IMR-90 (cell line): ENCODE measurements around the gene SLAMF1. TPM values are rescaled to one million over a fixed set of nuclear protein-coding genes. Genes with fewer than 3 reads are reported as not detected.

Experiments
- ATAC-seq: fragments of 200-7000 bp; cut with Tn5 transposase; 2 replicates; pipeline ENCODE4 v1.9.1; 2020; ENCODE audit warnings: low read depth, mild to moderate bottlenecking, moderate library complexity
- BruUV-seq: library from RNA; stranded (reverse); fragments of 400-500 nt; replicated peaks from 2 replicates; lab custom pipeline; 2021; lab: Mats Ljungman, UMichigan
- CTCF ChIA-PET: fragments of 300-600 bp; formaldehyde crosslinking; extraction: SDS; loops from one replicate; lab custom pipeline; 2021; ENCODE audit warnings: antibody characterized with exemption; lab: Yijun Ruan, JAX
- POLR2A ChIA-PET: fragments of 300-600 bp; sonication (Branson Sonifier 250); formaldehyde crosslinking; loops from one replicate; lab custom pipeline; 2022; ENCODE audit warnings: antibody characterized with exemption; ENCODE audit not compliant: unreplicated experiment; lab: Charles Lee
- DNase-seq: peaks from one replicate; pipeline ENCODE4 v3.0.0; 2013
- H2AFZ ChIP-seq: replicated peaks from 2 replicates; pipeline ENCODE3; 2013; ENCODE audit warnings: low read length, mild to moderate bottlenecking; ENCODE audit not compliant: poor library complexity
- H2AK5ac ChIP-seq: 2 replicates; pipeline ENCODE4 v1.6.1; 2013; ENCODE audit warnings: low read depth, low read length, inconsistent platforms
- H2AK9ac ChIP-seq: replicated peaks from 2 replicates; pipeline ENCODE3; 2013; ENCODE audit warnings: mild to moderate bottlenecking, low read depth, low read length, moderate library complexity; ENCODE audit not compliant: poor library complexity
- H2BK120ac ChIP-seq: 2 replicates; pipeline ENCODE4 v1.6.1; 2013; ENCODE audit warnings: low read depth, low read length, inconsistent platforms
- H2BK15ac ChIP-seq: 3 replicates; pipeline ENCODE4 v1.6.1; 2013; ENCODE audit warnings: low read depth, low read length, inconsistent platforms
- H2BK20ac ChIP-seq: 2 replicates; pipeline ENCODE4 v1.6.1; 2013; ENCODE audit warnings: low read depth, mild to moderate bottlenecking, inconsistent platforms, low read length, moderate library complexity
- H2BK5ac ChIP-seq: 2 replicates; pipeline ENCODE4 v1.6.1; 2013; ENCODE audit warnings: mild to moderate bottlenecking, low read depth, low read length, inconsistent platforms; ENCODE audit not compliant: poor library complexity, severe bottlenecking
- H3K14ac ChIP-seq: replicated peaks from 2 replicates; pipeline ENCODE4 v1.6.1; 2013; ENCODE audit warnings: low read depth, low read length, inconsistent platforms
- H3K18ac ChIP-seq: 2 replicates; pipeline ENCODE4 v1.6.1; 2013; ENCODE audit warnings: low read depth, low read length, control low read depth
- H3K23ac ChIP-seq: 2 replicates; pipeline ENCODE4 v1.6.1; 2013; ENCODE audit warnings: low read depth, low read length, inconsistent platforms
- H3K27ac ChIP-seq: 2 replicates; pipeline ENCODE4 v1.5.1; 2013; ENCODE audit warnings: mild to moderate bottlenecking, control low read depth, low read length; ENCODE audit not compliant: insufficient read depth
- H3K27me3 ChIP-seq: 2 replicates; pipeline ENCODE4 v1.6.1; 2013; ENCODE audit warnings: low read length; ENCODE audit not compliant: control insufficient read depth, insufficient read depth
- H3K36me3 ChIP-seq: 2 replicates; pipeline ENCODE4 v1.6.1; 2013; ENCODE audit warnings: low read length, mixed read lengths; ENCODE audit not compliant: control insufficient read depth, insufficient read depth
- H3K4ac ChIP-seq: 2 replicates; pipeline ENCODE4 v1.6.1; 2013; ENCODE audit warnings: low read depth, low read length, inconsistent platforms
- H3K4me1 ChIP-seq: 2 replicates; pipeline ENCODE4 v1.6.1; 2013; ENCODE audit warnings: low read length, mixed read lengths; ENCODE audit not compliant: control insufficient read depth, insufficient read depth
- H3K4me2 ChIP-seq: 2 replicates; pipeline ENCODE4 v1.6.1; 2013; ENCODE audit warnings: low read depth, mild to moderate bottlenecking, control low read depth, low read length, moderate library complexity
- H3K4me3 ChIP-seq: 2 replicates; pipeline ENCODE4 v1.5.1; 2013; ENCODE audit warnings: low read depth, mild to moderate bottlenecking, control low read depth, low read length, moderate library complexity; ENCODE audit not compliant: insufficient read depth
- H3K56ac ChIP-seq: 2 replicates; pipeline ENCODE4 v1.6.1; 2013; ENCODE audit warnings: low read length, inconsistent platforms; ENCODE audit not compliant: insufficient read depth; ENCODE audit errors: extremely low read depth
- H3K79me1 ChIP-seq, 2 experiments: 2 replicates each; pipeline ENCODE4 v1.6.1; 2013; ENCODE audit warnings: low read length in 2 of 2, inconsistent platforms in 1 of 2, low read depth in 1 of 2
- H3K9ac ChIP-seq: 2 replicates; pipeline ENCODE4 v1.6.1; 2013; ENCODE audit warnings: low read depth, low read length, control low read depth
- H3K9me1 ChIP-seq: 2 replicates; pipeline ENCODE4 v1.6.1; 2013; ENCODE audit warnings: low read length, inconsistent platforms; ENCODE audit not compliant: insufficient read depth
- H3K9me3 ChIP-seq: 2 replicates; pipeline ENCODE4 v1.6.1; 2013; ENCODE audit warnings: low read length; ENCODE audit not compliant: control insufficient read depth, insufficient read depth
- H4K20me1 ChIP-seq: 2 replicates; pipeline ENCODE4 v1.6.1; 2013; ENCODE audit warnings: low read length, inconsistent platforms; ENCODE audit not compliant: insufficient read depth
- H4K5ac ChIP-seq: 2 replicates; pipeline ENCODE4 v1.6.1; 2013; ENCODE audit warnings: mild to moderate bottlenecking, low read depth, low read length, control low read depth
- H4K8ac ChIP-seq, 2 experiments: 2 replicates each; pipeline ENCODE4 v1.6.1; 2013; ENCODE audit warnings: low read depth in 2 of 2, low read length in 2 of 2, control low read depth in 1 of 2, inconsistent platforms in 1 of 2
- H4K91ac ChIP-seq: 2 replicates; pipeline ENCODE4 v1.6.1; 2013; ENCODE audit warnings: low read depth, low read length, inconsistent platforms; ENCODE audit not compliant: insufficient read depth
- BHLHE40 ChIP-seq: fragments of 150-350 bp; IDR thresholded peaks from 2 replicates; pipeline ENCODE4 v1.6.1; 2016; ENCODE audit warnings: mild to moderate bottlenecking, low read depth, low read length
- CEBPB ChIP-seq: IDR thresholded peaks from 2 replicates; pipeline ENCODE4 v1.6.1; 2012; ENCODE audit warnings: low read depth, low read length, improper control_type of control experiment
- CHD1 ChIP-seq: IDR thresholded peaks from 2 replicates; pipeline ENCODE4 v1.6.1; 2012; ENCODE audit warnings: low read depth, low read length, improper control_type of control experiment
- FOS ChIP-seq: fragments of 150-350 bp; IDR thresholded peaks from 2 replicates; pipeline ENCODE4 v1.6.1; 2016; ENCODE audit warnings: low read depth, low read length
- MAFK ChIP-seq: IDR thresholded peaks from 2 replicates; pipeline ENCODE4 v1.6.1; 2012; ENCODE audit warnings: low read depth, low read length, improper control_type of control experiment
- MAZ ChIP-seq: IDR thresholded peaks from 2 replicates; pipeline ENCODE4 v1.6.1; 2012; ENCODE audit warnings: low read depth, mild to moderate bottlenecking, low read length, improper control_type of control experiment, moderate library complexity, borderline replicate concordance
- MXI1 ChIP-seq: IDR thresholded peaks from 2 replicates; pipeline ENCODE4 v1.6.1; 2012; ENCODE audit warnings: low read depth, mild to moderate bottlenecking, low read length, moderate library complexity, borderline replicate concordance
- NFE2L2 ChIP-seq: fragments of 150-350 bp; IDR thresholded peaks from 2 replicates; pipeline ENCODE4 v1.6.1; 2016; ENCODE audit warnings: low read depth, mild to moderate bottlenecking, low read length
- POLR2A ChIP-seq: IDR thresholded peaks from 2 replicates; pipeline ENCODE4 v1.6.1; 2012; ENCODE audit warnings: mild to moderate bottlenecking, low read depth, low read length
- RAD21 ChIP-seq: IDR thresholded peaks from 2 replicates; pipeline ENCODE4 v1.6.1; 2012; ENCODE audit warnings: low read length, improper control_type of control experiment
- RCOR1 ChIP-seq: IDR thresholded peaks from 2 replicates; pipeline ENCODE4 v1.6.1; 2012; ENCODE audit warnings: mild to moderate bottlenecking, low read length, improper control_type of control experiment; ENCODE audit not compliant: insufficient replicate concordance
- RFX5 ChIP-seq: IDR thresholded peaks from 2 replicates; pipeline ENCODE4 v1.8.0; 2012; ENCODE audit warnings: low read depth, mild to moderate bottlenecking, low read length, moderate library complexity
- SMC3 ChIP-seq: fragments of 150-350 bp; IDR thresholded peaks from 2 replicates; pipeline ENCODE4 v1.6.1; 2016; ENCODE audit warnings: low read depth, mild to moderate bottlenecking, antibody characterized with exemption, low read length, moderate library complexity
- WGBS, 2 experiments: methylation state at CpG; one replicate each; pipeline versions ENCODE4 v1.1.5 to v1.1.7; 2013; ENCODE audit warnings: missing lambda C conversion rate in 2 of 2; ENCODE audit not compliant: insufficient read length in 1 of 2; ENCODE audit errors: extremely low coverage in 2 of 2; 5-methylcytosine and 5-hydroxymethylcytosine counted together
- dilution Hi-C: fragments of 300-500 bp; cut with HindIII; formaldehyde crosslinking; loops from one replicate; pipeline ENCODE4 v1.14.3; 2018; ENCODE audit warnings: low sequenced_read_pairs; ENCODE audit not compliant: unreplicated experiment
- in situ Hi-C: fragments of 300-500 bp; cut with MboI; formaldehyde crosslinking; loops from 3 replicates; pipeline ENCODE4 v1.14.3; 2019; ENCODE audit warnings: low sequenced_read_pairs, inconsistent platforms, mixed read lengths
- intact Hi-C: fragments of 100-400 bp; cut with micrococcal nuclease; formaldehyde crosslinking; loops from 2 replicates; pipeline ENCODE4 v1.10.0; 2022
- polyA plus RNA-seq, 3 experiments: library from polyadenylated mRNA; depleted of rRNA; stranded (reverse); fragments of >200 nt; gene quantifications; 2 replicates each; pipeline ENCODE4 v1.2.3, GENCODE V29; 2012; ENCODE audit warnings: low replicate concordance in 1 of 3
- total RNA-seq: library from RNA; depleted of rRNA; stranded (reverse); fragments of >200 nt; gene quantifications from 2 replicates; pipeline ENCODE4 v1.2.3, GENCODE V29; 2012
- TF ChIP-seq, protein P1 (sequence below): fragments of 150-350 bp; IDR thresholded peaks from 2 replicates; pipeline ENCODE4 v1.6.1; 2016; ENCODE audit warnings: low read depth, mild to moderate bottlenecking, low read length, moderate library complexity, borderline replicate concordance
- TF ChIP-seq, protein P2 (sequence below): fragments of 150-350 bp; IDR thresholded peaks from 2 replicates; pipeline ENCODE4 v1.6.1; 2017; ENCODE audit warnings: mild to moderate bottlenecking, antibody characterized with exemption, low read length, low read depth

Gene SLAMF1
- total and polyA plus RNA-seq, 2 of the 4 experiments (the other 2 are of a cell fraction) = not detected

DNA sequence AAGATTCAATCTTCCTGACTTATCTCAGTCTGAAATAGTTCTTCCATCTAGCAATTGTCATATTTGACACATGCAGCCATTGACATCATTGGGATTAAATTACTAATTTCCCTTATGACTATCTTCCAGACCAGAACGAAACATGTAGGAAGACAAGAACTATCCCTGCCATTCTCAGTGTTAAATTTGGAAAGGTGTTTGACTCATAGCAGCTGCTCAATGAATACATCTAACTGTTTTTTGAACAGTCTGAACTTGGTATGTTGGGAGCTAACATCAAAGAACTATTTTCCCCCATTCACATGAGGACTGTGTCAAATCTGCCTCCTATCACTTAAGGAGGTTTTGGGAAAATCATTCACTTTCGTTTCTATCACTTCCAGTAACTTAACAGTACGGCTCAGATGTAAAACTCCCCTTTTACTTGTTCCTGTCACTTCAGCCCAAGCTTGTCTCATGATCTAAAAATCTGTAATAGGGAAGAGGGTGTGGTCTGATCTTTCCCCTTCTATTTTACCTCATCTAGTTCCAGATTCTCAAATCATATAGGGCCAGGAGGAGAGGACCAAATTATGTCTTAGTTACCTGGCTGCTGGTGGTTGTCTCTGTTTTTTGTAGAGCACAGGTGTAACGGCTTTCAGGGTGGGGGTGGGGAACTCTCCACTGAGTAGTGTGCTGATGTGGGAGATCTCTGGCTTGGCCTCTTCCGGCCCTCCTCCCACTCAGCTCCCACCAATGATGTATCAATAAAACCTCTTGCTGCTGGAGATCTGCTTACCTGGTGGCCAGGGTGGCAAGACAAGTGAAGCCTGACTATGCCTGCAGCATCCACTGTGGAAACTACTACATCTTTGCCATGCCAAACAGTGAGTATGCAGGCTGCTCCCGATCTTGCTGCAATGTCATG, 26.2 kb upstream of the SLAMF1 start:
- ATAC-seq = no peak
- in situ Hi-C loops = loop anchor here (10.0 kb wide), 1 partner anchor 62 kb away; the partner anchor contains the start of gene SLAMF7
- TF ChIP-seq RFX5 (no peak), MXI1 (no peak), RCOR1 (no peak), MAFK (no peak), RAD21 (no peak), SMC3 (no peak), BHLHE40 (no peak), MAZ (no peak), FOS (no peak), POLR2A (no peak), CEBPB (no peak), CHD1 (no peak), NFE2L2 (no peak)
- TF ChIP-seq, protein P1, sequence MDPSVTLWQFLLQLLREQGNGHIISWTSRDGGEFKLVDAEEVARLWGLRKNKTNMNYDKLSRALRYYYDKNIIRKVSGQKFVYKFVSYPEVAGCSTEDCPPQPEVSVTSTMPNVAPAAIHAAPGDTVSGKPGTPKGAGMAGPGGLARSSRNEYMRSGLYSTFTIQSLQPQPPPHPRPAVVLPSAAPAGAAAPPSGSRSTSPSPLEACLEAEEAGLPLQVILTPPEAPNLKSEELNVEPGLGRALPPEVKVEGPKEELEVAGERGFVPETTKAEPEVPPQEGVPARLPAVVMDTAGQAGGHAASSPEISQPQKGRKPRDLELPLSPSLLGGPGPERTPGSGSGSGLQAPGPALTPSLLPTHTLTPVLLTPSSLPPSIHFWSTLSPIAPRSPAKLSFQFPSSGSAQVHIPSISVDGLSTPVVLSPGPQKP = no peak
- TF ChIP-seq, protein P2, sequence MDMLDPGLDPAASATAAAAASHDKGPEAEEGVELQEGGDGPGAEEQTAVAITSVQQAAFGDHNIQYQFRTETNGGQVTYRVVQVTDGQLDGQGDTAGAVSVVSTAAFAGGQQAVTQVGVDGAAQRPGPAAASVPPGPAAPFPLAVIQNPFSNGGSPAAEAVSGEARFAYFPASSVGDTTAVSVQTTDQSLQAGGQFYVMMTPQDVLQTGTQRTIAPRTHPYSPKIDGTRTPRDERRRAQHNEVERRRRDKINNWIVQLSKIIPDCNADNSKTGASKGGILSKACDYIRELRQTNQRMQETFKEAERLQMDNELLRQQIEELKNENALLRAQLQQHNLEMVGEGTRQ = no peak

More for the DNA sequence above, 26.2 kb upstream of the SLAMF1 start:
- H2BK5ac ChIP-seq = no peak overlapping the region
- no peaks in the 10 kb centered on the region for H4K20me1 ChIP-seq
- H3K23ac ChIP-seq = no peak overlapping the region
- no peak overlapping the region for H2AFZ ChIP-seq
- no CpG with 5 or more reads among the region's 6 CpGs for WGBS, 2 experiments
- H3K27me3 ChIP-seq = no peaks in the 10 kb centered on the region
- no peak overlapping the region for H4K5ac ChIP-seq
- no peak overlapping the region for H3K4me2 ChIP-seq
- no peaks in the 10 kb centered on the region for H3K9me3 ChIP-seq
- CTCF ChIA-PET = no interaction called here
- no peaks in the 10 kb centered on the region for H3K4me1 ChIP-seq
- no peak overlapping the region for H3K56ac ChIP-seq
- H3K14ac ChIP-seq = no peak overlapping the region
- no peak overlapping the region for H3K4me3 ChIP-seq
- H3K79me1 ChIP-seq = no peaks in the 10 kb centered on the region
- H3K18ac ChIP-seq = no peak overlapping the region
- no TSS peak for BruUV-seq
- H2BK20ac ChIP-seq = no peak overlapping the region
- intact Hi-C loops (no loop called here), dilution Hi-C loops (no loop called here)
- H3K9me1 ChIP-seq = no peaks in the 10 kb centered on the region
- H2BK15ac ChIP-seq = no peak overlapping the region
- no peaks in the 10 kb centered on the region for H3K36me3 ChIP-seq
- H4K91ac ChIP-seq = no peak overlapping the region
- no peak overlapping the region for H2BK120ac ChIP-seq
- H3K27ac ChIP-seq = no peak overlapping the region
- H4K8ac ChIP-seq = no peak overlapping the region
- no peak for DNase-seq
- no peak overlapping the region for H2AK5ac ChIP-seq
- H3K9ac ChIP-seq = no peak overlapping the region
- no peak overlapping the region for H3K4ac ChIP-seq
- POLR2A ChIA-PET = no interaction called here
- H2AK9ac ChIP-seq = no peak overlapping the region
